HG03159 (cell line): ENCODE measurements around the gene LRP1B.
"Not testable (repeated sequence)": the region's sequence is repeated elsewhere in the genome, so short reads cannot be mapped to it uniquely, and the experiment has no call there.

ENCODE experiments used
- ATAC-seq: cut with Tn5 transposase; IDR thresholded peaks from one replicate; pipeline ENCODE4 v1.9.1; 2021; ENCODE audit warnings: mild to moderate bottlenecking, moderate library complexity; ENCODE audit not compliant: unreplicated experiment

Gene LRP1B

DNA sequence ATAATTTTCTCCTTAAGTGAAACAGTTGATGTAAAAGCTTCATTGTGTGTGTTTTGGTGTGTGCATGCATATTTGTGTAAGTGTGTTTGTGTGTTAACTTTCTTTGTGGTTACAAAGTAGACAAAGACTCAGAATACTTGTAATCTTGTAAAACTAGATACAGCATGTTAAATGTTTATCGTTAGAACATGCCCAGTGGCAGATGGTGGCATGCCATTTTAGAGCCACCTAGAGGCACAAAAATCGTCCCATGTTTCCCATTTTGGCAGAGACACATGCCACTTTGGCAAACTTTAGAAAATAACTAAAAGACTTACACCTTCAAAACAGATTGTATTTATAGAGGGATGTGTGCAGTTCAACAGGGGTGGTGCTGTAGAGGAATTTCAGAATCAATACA, 224.1 kb downstream of the LRP1B start:
- ATAC-seq: no peak

- no peak for ATAC-seq
These were observed 230.0 kb downstream of the LRP1B start for GRCh38 chr2:141900826-141901225.

- ATAC-seq: no peak
These were observed 231.1 kb downstream of the LRP1B start for GRCh38 chr2:141899740-141900139.

GRCh38 chr2:141889788-141890187, 241.0 kb downstream of the LRP1B start:
- no peak for ATAC-seq

GRCh38 chr2:141888987-141889555, 241.7 kb downstream of the LRP1B start:
- no peak for ATAC-seq

DNA sequence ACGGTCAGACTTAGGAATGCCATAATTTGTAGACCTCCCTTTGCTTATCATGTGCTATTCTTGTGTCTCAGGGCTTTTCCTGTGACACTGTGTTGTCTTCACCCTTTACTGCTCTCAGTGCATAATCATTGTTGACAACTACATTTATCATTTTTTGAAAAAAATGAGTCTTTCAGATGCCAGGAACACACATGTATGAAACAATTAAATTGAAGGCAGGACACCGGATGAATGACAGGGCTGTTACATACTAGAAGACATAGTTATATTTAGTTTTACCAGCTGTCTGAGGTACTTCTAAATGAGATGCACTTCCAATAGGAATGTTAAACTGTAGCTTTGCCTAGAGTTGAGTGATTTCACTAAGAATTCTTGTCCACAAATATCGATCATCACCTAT, 243.5 kb downstream of the LRP1B start:
- no peak for ATAC-seq

DNA sequence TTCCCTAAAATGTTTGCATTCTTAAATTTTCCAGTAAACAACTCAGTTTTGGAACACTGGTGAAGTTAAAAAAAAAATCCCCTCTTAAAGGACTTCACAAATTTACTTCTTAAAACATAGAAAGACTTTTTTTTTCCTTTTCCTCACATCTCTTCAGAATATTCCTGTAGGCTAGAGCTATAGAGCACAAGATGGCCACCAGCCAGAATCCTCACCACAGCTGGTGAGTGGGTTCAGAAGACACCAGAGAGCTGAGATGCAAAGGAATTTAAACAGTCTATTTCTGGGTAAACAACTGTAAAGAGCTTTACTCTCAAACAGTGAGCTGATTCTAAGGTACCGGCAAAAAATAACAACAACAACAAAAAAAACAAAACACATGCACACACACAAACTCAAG, 252.8 kb downstream of the LRP1B start:
- no peak for ATAC-seq

- no peak for ATAC-seq
These were observed 258.7 kb downstream of the LRP1B start for GRCh38 chr2:141871913-141872634.

DNA sequence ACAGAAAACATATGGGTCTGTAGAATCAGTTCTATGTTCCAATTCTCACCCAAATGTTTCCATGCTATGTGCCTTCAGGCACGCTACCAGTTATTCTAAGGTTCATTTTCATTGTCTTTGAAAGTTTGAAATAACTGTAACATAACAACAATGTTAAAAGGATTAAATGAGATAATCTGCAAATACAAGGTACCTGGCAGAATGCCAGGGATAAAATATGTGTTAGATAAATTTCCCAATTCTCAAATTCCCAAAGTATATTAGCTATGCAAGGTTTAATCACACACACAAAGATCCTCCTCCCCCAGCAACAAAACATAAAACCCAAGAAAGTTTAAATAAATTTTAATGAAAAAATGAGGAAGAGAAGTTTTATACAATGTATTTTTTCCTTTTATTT, 261.2 kb downstream of the LRP1B start:
- ATAC-seq: no peak

- no peak for ATAC-seq
These were observed 266.9 kb downstream of the LRP1B start for GRCh38 chr2:141863964-141864363.

DNA sequence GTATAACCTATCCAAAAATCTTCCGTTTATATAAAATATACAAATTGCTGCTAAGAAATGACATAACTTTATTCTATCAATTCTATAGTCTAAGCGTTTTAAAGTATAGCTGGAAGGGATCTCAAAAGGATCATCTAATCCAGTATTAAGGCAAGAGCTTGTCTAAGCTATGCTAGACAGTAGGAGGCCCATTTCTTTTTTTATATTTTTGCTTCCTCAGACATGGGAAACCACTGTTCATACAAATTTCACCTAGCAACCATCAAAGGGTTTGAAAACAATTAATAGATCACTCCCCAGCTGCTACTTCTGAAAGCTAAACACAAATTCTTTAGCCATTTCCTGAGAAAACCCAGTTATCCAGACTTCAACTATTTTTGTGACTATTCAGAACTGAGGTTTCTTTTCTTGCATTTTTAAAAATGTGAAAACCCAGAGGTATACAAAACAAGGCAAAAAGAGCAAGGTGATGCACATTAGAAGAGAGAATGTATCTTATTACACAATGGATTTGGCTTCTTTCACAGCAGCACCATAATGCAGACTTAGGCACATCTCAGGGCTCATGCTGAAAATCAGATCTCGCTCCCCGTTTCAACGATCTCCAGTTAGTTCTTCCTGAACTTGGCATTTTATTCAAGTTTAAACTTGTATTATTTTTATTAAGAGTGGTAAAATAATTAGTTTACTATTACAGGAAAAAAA, 274.4 kb downstream of the LRP1B start:
- no peak for ATAC-seq

DNA sequence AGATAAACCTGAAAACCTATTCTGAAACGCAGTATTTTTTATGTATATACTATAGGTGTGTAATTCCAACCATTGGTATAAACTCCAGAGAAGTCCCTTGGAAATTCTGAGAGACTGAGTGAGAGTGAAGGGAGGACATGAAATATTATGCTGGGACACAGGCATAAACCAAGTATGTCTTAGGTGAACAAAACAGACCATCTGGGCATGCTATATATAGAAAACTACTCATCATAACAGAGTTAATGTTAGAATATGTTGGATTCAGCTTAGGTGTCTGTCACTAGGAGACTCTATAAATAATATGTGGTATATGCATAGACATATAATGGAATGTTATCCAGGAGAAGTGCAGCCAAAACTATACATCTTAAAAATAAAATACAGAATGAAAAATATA, 282.6 kb downstream of the LRP1B start:
- ATAC-seq: no peak

DNA sequence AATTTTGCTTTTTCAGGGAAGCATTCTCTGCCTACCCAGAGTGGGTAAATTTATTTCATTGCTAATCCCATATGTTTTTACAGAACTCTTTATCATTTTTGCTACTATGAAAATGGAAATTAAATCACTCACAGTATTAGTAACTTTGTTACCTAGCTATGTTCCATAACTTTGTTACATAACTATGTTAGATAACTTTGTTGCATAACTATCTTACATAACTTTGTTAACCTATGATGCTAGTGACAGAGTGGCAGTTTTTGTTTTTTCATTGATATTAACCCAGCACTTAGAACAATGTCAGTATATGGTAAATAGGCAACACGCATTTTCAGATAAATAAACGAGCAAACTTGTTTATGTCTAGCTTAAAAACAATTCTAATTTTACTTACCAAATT, 286.6 kb downstream of the LRP1B start:
- ATAC-seq: no peak

DNA sequence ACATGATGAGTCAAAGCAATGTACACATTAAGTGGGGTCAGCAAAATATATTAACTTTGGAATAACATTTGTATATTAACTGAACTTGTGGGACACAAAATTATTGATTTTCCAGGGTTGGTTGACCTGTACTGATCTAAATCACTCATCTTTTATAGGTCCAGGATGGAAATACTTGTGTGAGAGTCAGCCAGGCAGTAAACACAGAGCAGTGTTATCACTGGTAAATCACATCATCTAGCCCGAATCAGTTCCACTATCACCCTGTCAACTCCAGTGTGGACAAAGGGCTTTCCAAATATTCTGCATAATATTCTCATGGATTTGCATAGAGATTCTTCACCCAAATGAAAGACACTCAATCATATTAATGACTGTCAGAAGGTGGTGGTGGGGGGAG, 295.7 kb downstream of the LRP1B start:
- no peak for ATAC-seq

DNA sequence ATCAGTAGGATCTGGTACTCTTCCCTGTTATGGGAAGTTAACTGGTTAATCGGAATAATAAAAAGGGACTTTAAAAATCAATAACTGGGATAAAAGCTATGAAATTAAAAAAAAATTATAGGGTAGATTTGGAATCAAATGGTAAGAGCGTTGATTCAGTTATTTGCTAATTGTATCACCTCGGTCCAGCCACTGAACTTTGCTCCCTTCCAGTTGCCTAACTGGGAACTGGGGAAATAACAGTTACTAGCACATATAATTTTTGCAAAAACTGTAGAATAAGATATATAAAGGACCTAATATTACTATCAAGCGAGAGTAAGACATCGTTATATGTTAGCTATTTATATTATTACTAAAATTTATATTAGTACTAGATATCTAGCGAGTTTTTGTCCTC, 302.1 kb downstream of the LRP1B start:
- no peak for ATAC-seq

DNA sequence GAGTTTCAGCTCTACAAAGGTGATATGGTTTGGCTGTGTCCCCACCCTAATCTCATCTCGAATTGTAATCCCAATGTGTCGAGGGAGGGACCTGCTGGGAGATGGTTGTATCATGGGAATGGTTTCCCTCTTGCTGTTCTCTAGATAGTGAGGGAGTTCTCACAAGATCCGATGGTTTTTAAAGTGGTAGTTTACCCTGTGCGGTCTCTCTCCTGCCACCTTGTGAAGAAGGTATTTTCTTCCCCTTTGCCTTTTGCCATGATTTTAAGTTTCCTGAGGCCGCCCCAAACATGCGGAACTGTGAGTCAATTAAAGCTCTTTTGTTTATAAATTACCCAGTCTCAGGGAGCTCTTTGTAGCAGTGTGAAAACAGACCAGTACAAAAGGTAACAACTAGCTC, 306.0 kb downstream of the LRP1B start:
- ATAC-seq: no peak

DNA sequence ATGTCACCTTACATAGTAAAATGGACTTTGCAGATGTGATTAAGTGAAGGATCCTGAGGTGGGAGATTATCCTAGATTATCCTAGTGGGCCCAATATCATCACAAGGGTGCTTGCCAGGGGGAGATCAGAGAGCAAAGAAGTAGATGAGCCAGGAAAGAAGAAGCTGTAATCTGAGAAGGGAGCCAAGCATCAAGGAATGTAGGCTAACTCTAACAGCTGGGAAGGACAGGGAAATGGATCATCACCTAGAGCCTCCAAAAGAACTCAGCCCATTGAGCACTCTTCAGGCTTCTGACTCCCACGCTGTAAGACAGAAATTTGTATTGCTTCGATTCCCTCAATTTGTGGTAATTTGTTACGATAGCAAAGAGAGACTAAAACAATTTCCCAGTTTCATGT, 309.9 kb downstream of the LRP1B start:
- no peak for ATAC-seq

GRCh38 chr2:141815320-141815719, 315.5 kb downstream of the LRP1B start:
- not testable (repeated sequence) for ATAC-seq

- no peak for ATAC-seq
These were observed 316.7 kb downstream of the LRP1B start for GRCh38 chr2:141814150-141814549.

DNA sequence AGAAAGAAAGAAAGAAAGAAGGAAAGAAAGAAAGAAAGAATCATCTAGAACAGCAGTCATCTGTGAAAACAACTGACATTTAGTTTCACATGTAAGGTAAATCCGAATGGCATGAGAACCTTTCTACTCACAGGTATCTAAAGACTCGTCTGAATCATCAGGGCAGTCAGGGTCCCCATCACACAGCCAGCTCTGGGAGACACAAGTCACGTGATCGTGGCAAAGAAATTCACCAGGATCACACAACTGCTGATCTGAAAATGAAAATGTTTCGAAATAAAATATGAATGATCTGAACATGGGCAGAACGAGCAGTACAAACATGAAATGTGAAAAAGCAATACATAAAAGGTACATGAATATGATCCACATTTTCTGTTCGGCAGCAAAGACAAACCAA, 320.7 kb downstream of the LRP1B start:
- no peak for ATAC-seq

- no peak for ATAC-seq
These were observed 324.7 kb downstream of the LRP1B start for GRCh38 chr2:141806090-141806489.

- no peak for ATAC-seq
These were observed 325.5 kb downstream of the LRP1B start for GRCh38 chr2:141805302-141805701.
